ENCODE data around the gene GYPA.
"Not testable (repeated sequence)": the region's sequence is repeated elsewhere in the genome, so short reads cannot be mapped to it uniquely, and the experiment has no call there.

Gene GYPA

GRCh38 chr4:144174401-144175067 is 34.0 kb upstream of the GYPA start:
- peak; percentile 52 for DNase-seq (ENCODE audit: low read depth, low spot score)
- H3K9ac ChIP-seq (ENCODE audit: insufficient read length), result no peak overlapping the region
- H3K4me3 ChIP-seq, result no peak overlapping the region
- no peaks in the 10 kb centered on the region for H3K36me3 ChIP-seq (ENCODE audit: insufficient read depth, low read length)
- H3K9me3 ChIP-seq (ENCODE audit: low read depth, low read length), result no peaks in the 10 kb centered on the region
- no peak overlapping the region for H3K27ac ChIP-seq
- no peak for TF ChIP-seq EZH2 (IDR thresholded peaks at IDR 0.05)
- TF ChIP-seq FOXP2 (optimal IDR thresholded peaks at IDR 0.05; ENCODE audit: control extremely low read depth, extremely low read length, insufficient read depth), result no peak
- no peak for TF ChIP-seq POLR2AphosphoS5 (IDR thresholded peaks at IDR 0.05; ENCODE audit: borderline replicate concordance, low read depth, low read length)

- no peak overlapping the region for H3K4me3 ChIP-seq
- H3K27ac ChIP-seq, result no peak overlapping the region
- no peaks in the 10 kb centered on the region for H3K9me3 ChIP-seq (ENCODE audit: low read depth, low read length)
- TF ChIP-seq FOXP2 (optimal IDR thresholded peaks at IDR 0.05; ENCODE audit: control extremely low read depth, extremely low read length, insufficient read depth) (no peak), EZH2 (IDR thresholded peaks at IDR 0.05) (no peak), POLR2AphosphoS5 (IDR thresholded peaks at IDR 0.05; ENCODE audit: borderline replicate concordance, low read depth, low read length) (no peak)
- DNase-seq (ENCODE audit: low read depth, low spot score), result no peak
- H3K9ac ChIP-seq (ENCODE audit: insufficient read length), result no peak overlapping the region
- H3K36me3 ChIP-seq (ENCODE audit: insufficient read depth, low read length), result no peaks in the 10 kb centered on the region
Observed at GRCh38 chr4:144171697-144172096, 31.2 kb upstream of the GYPA start.

GRCh38 chr4:144169211-144169610 is 28.7 kb upstream of the GYPA start:
- Histone ChIP-seq H3K27ac (peak overlapping the region; percentile 42; the same call in 1 of the 2 replicates), H3K4me3 (peak overlapping the region; percentile 35; the same call in 1 of the 2 replicates), H3K9me3 (ENCODE audit: low read depth, low read length) (no peaks in the 10 kb centered on the region), H3K9ac (ENCODE audit: insufficient read length) (peak overlapping the region; percentile 14), H3K36me3 (ENCODE audit: insufficient read depth, low read length) (no peaks in the 10 kb centered on the region)
- TF ChIP-seq POLR2AphosphoS5 (IDR thresholded peaks at IDR 0.05; ENCODE audit: borderline replicate concordance, low read depth, low read length) (no peak), FOXP2 (optimal IDR thresholded peaks at IDR 0.05; ENCODE audit: control extremely low read depth, extremely low read length, insufficient read depth) (no peak), EZH2 (IDR thresholded peaks at IDR 0.05) (no peak)
- peak; percentile 66 for DNase-seq (ENCODE audit: low read depth, low spot score)

- TF ChIP-seq POLR2AphosphoS5 (IDR thresholded peaks at IDR 0.05; ENCODE audit: borderline replicate concordance, low read depth, low read length), result no peak
- TF ChIP-seq EZH2 (IDR thresholded peaks at IDR 0.05), result no peak
- no peak for TF ChIP-seq FOXP2 (optimal IDR thresholded peaks at IDR 0.05; ENCODE audit: control extremely low read depth, extremely low read length, insufficient read depth)
- no peak for DNase-seq (ENCODE audit: low read depth, low spot score)
Observed at GRCh38 chr4:144154044-144154443, 13.5 kb upstream of the GYPA start.

GRCh38 chr4:144142690-144143326 is 2.3 kb upstream of the GYPA start:
- DNase-seq (ENCODE audit: low read depth, low spot score); H3K9me3 ChIP-seq (ENCODE audit: low read depth, low read length): not testable (repeated sequence)

More at GRCh38 chr4:144154044-144154443, 13.5 kb upstream of the GYPA start:
- H3K27ac ChIP-seq, result no peak overlapping the region
- no peak overlapping the region for H3K9ac ChIP-seq (ENCODE audit: insufficient read length)
- no peak overlapping the region for H3K4me3 ChIP-seq
- no peaks in the 10 kb centered on the region for H3K36me3 ChIP-seq (ENCODE audit: insufficient read depth, low read length)
- no peaks in the 10 kb centered on the region for H3K9me3 ChIP-seq (ENCODE audit: low read depth, low read length)

GRCh38 chr4:144141493-144141892 is 975 bp upstream of the GYPA start:
- DNase-seq (ENCODE audit: low read depth, low spot score), result no peak
- TF ChIP-seq FOXP2 (optimal IDR thresholded peaks at IDR 0.05; ENCODE audit: control extremely low read depth, extremely low read length, insufficient read depth), result no peak
- TF ChIP-seq POLR2AphosphoS5 (IDR thresholded peaks at IDR 0.05; ENCODE audit: borderline replicate concordance, low read depth, low read length), result no peak
- no peak for TF ChIP-seq EZH2 (IDR thresholded peaks at IDR 0.05)
- Histone ChIP-seq H3K27ac (no peak overlapping the region), H3K9ac (ENCODE audit: insufficient read length) (no peak overlapping the region), H3K9me3 (ENCODE audit: low read depth, low read length) (no peaks in the 10 kb centered on the region), H3K4me3 (no peak overlapping the region), H3K36me3 (ENCODE audit: insufficient read depth, low read length) (no peaks in the 10 kb centered on the region)

More at GRCh38 chr4:144142690-144143326, 2.3 kb upstream of the GYPA start:
- not testable (repeated sequence) for H3K36me3 ChIP-seq (ENCODE audit: insufficient read depth, low read length); H3K27ac ChIP-seq; H3K4me3 ChIP-seq; H3K9ac ChIP-seq (ENCODE audit: insufficient read length)

GRCh38 chr4:144139991-144140390 is 527 bp downstream of the GYPA start:
- H3K27ac ChIP-seq; DNase-seq (ENCODE audit: low read depth, low spot score); H3K4me3 ChIP-seq; H3K36me3 ChIP-seq (ENCODE audit: insufficient read depth, low read length); H3K9me3 ChIP-seq (ENCODE audit: low read depth, low read length); H3K9ac ChIP-seq (ENCODE audit: insufficient read length): not testable (repeated sequence)

- not testable (repeated sequence) for H3K9me3 ChIP-seq (ENCODE audit: low read depth, low read length); DNase-seq (ENCODE audit: low read depth, low spot score); H3K4me3 ChIP-seq; H3K9ac ChIP-seq (ENCODE audit: insufficient read length); H3K36me3 ChIP-seq (ENCODE audit: insufficient read depth, low read length); H3K27ac ChIP-seq
Observed at GRCh38 chr4:144139547-144139946, 971 bp downstream of the GYPA start.

GRCh38 chr4:144138239-144138638 is 2.3 kb downstream of the GYPA start:
- DNase-seq (ENCODE audit: low read depth, low spot score); H3K27ac ChIP-seq; H3K36me3 ChIP-seq (ENCODE audit: insufficient read depth, low read length); H3K4me3 ChIP-seq; H3K9ac ChIP-seq (ENCODE audit: insufficient read length); H3K9me3 ChIP-seq (ENCODE audit: low read depth, low read length): not testable (repeated sequence)

GRCh38 chr4:144137137-144137931 is 3.2 kb downstream of the GYPA start:
- not testable (repeated sequence) for H3K4me3 ChIP-seq; H3K9me3 ChIP-seq (ENCODE audit: low read depth, low read length); H3K27ac ChIP-seq; H3K36me3 ChIP-seq (ENCODE audit: insufficient read depth, low read length); H3K9ac ChIP-seq (ENCODE audit: insufficient read length); DNase-seq (ENCODE audit: low read depth, low spot score)

- H3K9ac ChIP-seq (ENCODE audit: insufficient read length); H3K36me3 ChIP-seq (ENCODE audit: insufficient read depth, low read length); H3K27ac ChIP-seq; DNase-seq (ENCODE audit: low read depth, low spot score); H3K9me3 ChIP-seq (ENCODE audit: low read depth, low read length); H3K4me3 ChIP-seq: not testable (repeated sequence)
Observed at GRCh38 chr4:144136189-144136588, 4.3 kb downstream of the GYPA start.

GRCh38 chr4:144130167-144130566 is 10.4 kb downstream of the GYPA start:
- not testable (repeated sequence) for H3K27ac ChIP-seq; H3K9me3 ChIP-seq (ENCODE audit: low read depth, low read length); H3K9ac ChIP-seq (ENCODE audit: insufficient read length); DNase-seq (ENCODE audit: low read depth, low spot score); H3K36me3 ChIP-seq (ENCODE audit: insufficient read depth, low read length); H3K4me3 ChIP-seq

Data from SK-N-MC (cell line).